ENCODE results near the gene SLC4A3.
"Not testable (repeated sequence)": the region's sequence is repeated elsewhere in the genome, so short reads cannot be mapped to it uniquely, and the experiment has no call there.

SLC4A3 gene

DNA sequence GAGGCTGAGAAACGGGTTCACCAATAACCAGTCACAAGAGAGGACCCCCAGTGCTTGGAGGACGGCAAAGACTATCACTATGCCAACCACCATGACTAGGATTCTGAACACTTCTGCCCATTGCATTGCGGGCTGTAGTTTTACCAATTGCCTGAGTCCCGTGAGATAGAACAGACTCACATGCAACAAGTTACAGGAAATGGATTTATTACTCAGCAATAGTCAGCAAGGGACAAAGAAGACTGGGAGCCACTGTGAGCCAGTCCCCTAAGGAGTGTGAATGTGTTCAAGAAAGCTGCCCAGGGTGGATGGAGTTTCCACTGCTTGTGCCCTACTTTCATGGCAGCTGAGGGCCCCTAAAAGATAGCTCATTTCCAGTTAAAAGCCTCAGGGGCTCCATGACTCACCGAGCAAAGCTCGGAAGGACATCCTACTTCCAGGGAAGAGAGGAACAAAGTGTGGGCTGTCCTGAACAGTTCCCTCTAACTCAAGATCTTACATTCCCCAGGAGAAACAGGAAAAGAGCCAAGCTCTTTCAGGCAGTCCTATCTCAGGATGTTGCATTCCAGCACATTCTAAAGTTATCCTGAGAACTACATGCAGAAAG, 54.4 kb downstream of the SLC4A3 start:
- no peak for DNase-seq

DNA sequence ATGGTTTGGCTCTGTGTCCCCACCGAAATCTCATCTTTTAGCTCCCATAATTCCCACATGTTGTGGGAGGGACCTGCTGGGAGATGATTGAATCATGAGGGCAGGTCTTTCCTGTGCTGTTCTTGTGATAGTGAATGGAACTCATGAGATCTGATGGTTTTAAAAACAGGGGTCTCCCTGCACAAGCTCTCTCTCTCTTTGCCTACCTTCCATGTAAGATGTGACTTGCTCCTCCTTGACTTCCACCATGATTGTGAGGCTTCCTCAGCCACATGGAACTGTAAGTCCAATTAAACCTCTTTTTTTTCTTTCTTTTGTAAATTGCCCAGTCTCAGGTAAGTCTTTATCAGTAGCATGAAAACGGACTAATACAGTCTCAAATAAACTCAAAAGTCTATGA, 56.0 kb downstream of the SLC4A3 start:
- DNase-seq, result not testable (repeated sequence)

DNA sequence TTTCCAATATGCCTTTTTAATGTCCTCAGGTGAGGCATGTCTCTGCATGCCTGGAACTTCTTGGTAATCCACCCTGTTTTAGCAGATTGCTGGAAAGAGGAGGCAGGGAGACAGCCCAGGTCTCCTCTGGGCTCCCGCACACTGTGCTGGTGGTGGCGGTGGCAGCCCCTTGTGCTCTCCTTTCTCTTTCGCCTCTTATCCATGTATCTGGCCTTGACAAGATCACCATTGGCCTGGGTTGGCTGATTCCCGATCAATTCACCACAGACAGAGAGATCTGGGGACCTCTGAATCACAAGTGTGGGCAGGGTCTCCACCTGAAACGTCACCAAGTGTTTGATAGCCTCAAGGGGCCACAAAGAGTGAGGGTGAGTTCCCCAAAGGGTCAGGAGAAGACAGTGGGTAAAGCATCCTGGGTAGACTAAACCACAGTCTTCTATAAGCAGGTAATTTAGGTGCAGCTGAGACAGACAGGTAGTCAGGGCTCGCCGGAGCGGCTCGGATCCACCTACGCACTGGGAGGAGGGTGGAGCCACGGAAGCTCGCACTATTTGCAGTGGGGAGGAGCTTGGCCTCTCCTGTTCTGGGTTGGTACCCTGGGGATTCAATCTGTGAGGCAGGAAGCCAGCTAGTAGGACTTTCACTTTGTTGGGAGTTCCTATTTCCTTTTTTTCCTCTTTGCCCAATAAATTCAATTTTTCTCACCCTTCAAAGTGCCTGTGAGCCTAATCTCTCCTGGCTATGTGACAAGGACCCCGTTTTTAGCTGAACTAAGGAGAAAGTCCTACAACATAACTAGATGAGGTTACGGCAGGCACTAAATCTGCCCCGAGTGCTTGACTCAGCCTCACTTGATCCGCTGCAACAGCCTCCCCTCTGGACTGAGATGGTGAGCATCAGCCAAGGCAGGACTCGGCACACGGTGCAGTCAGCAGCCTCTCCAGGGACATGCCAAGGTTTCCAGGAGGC, 57.6 kb downstream of the SLC4A3 start:
- no peak for DNase-seq

DNA sequence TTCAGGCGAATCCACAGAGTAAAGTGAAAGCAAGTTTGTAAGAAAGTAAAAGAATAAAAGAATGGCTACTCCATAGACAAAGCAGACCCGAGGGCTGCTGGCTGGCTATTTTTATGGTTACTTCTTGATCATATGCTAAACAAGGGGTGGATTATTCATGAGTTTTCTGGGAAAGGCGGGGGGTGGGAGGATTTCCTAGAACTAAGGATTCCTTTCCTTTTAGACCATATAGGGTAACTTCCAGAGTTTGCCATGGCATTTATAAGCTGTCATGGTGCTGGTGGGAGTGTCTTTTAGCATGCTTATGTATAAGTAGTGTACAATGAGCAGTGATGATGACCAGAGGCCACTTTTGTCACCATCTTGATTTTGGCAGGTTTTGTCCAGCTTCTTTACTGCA, 59.8 kb downstream of the SLC4A3 start:
- no peak for DNase-seq

DNA sequence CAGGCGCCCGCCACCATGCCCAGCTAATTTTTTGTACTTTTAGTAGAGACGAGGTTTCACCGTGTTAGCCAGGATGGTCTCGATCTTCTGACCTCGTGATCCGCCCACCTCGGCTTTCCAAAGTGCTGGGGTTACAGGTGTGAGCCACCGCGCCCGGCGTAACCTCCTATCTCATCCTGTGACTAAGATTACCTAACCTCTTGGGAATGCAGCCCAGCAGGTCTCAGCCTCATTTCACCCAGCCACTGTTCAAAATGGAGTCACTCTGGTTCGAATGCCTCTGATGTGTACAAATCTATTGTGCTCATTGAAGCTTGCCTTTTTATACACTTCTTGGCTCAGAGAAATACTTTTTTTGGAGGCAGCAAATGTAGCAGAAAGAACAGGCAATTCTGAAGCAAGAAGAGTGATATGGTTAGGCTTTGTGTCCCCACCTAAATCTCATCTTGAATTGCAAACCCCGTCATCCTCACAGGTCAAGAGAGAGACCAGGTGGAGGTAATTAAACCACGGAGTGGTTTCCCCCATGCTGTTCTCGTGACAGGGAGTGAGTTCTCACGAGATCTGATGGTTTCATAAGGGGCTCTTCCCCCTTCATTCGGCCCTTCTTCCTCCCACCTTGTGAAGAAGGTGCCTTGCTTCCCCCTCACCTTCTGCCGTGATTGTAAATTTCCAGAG, 60.6 kb downstream of the SLC4A3 start:
- no peak for DNase-seq

DNA sequence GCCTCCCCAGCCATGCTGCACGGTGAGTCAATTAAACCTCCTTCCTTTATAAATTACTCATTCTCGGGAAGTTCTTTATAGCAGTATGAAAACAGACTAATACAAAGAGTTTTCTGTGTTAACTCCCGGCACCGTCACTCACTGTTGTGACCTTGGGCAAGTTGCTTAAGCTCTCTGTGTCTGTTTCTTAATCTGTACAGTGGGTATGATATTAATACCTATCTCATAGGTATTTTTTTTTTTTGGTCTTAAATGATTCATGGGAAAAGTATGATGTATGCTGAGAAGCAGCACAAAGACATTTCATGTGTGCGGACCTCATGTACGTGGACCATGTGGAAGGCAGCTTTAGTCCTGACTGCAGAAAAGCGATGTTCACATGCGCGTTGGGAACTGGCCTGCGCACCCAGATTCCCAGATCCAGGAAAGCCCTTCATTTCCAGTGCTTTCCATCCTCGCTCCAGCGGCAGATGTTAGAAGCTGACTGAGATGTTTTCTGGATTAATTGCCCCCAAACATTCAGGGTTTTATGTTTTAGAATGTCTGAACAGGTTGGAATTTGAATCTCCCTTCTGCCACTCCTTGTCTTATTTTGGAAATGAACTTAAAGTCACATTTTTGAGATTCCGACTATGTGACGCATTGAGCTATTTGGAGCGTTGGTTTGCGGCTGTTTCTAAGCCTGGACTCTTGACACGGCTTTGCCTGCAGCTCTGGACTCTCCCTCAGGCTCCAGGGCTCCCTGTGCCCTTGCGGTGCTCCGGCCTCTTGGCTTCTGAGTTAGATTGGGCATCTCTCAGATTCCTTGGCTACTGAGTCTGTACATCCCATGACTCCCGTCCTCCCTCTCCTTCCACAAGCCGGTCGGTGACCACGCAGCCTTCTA, 61.4 kb downstream of the SLC4A3 start:
- no peak for DNase-seq

DNA sequence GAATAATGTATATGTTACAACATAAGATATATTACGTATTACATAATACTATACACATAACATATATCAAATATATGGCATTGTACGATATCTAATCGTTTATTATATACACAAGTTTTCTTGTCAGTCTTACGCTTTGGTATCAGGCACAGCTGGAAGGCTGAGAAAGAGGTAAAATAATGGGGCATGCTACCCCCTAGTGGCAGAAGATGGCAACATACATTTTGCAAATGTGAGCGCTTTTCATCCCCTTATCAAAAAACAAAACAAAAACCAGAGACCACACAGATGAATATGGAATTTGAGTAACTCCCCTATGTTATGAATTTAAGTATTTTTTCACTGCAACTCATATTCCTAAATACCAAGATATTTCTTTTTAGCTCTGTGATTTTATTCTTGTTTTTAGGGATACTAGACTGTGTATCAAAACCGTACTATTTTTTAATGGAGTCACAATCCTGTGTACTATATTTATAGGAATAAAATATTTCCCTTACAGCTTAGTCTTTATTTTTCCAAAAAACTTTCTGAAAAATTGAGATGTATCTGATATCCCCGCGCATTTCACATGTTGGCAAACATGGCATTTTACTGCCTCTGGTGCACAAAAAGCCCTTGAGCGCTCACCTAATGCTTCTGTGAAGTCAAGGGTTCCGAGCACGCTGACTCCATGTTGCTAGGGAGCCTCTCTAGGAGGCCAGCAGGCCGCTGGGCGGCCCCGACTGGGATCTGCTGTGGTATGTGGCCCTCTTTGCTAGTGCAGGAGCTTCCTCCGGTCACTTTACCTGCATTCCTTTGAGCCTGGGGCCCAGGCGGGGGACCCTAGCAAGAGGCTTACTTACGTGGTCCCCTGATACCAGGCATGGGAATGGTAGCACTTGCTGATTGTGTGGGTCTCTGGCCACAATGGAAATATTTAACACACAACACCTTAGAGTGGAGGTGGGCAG, 62.5 kb downstream of the SLC4A3 start:
- no peak for DNase-seq

DNA sequence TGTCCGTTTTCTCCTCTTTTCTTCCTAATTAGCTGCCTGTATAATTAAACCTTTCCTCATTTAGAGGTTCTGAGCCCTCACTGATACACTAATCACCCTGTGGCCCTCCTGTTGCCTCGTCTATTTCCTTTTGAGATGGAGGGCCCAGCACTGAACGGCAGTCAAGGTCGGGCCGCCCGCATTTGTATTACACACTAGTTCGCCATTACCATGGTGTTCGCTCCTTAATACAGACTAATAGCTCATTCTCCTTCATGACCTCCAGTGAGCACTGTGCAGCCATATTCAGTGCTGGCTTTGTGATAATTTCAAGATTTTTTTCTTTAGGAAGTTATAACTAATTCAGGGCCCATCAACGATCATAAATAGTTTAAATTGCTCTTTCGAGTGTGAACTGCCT, 64.1 kb downstream of the SLC4A3 start:
- no peak for DNase-seq

Data from right forelimb (tissue), 1 donor.